PC-9 (cell line): Measurements from ENCODE around the gene NAA40. TPM values are rescaled to one million over a fixed set of nuclear protein-coding genes. Genes with fewer than 3 reads are reported as not detected.

Experiments
- BruUV-seq: library from RNA; stranded (reverse); fragments of 400-500 nt; replicated peaks from 2 replicates; lab custom pipeline; 2021; lab: Mats Ljungman, UMichigan
- CTCF ChIA-PET: fragments of 300-600 bp; sonication (Branson Sonifier 250); formaldehyde crosslinking; loops from one replicate; lab custom pipeline; 2022; ENCODE audit warnings: antibody characterized with exemption; lab: Charles Lee
- POLR2A ChIA-PET: fragments of 300-600 bp; sonication (Branson Sonifier 250); formaldehyde crosslinking; loops from one replicate; lab custom pipeline; 2022; ENCODE audit warnings: antibody characterized with exemption; ENCODE audit not compliant: unreplicated experiment; lab: Charles Lee
- DNase-seq, 2 experiments: peaks; one replicate each; pipeline versions ENCODE4 v3.0.0 to v3.0.0-alpha.2; 2015 to 2022; ENCODE audit warnings: mixed read lengths in 1 of 2
- H2AFZ ChIP-seq: fragments of 200-600 bp; sonication (generic); 2 replicates; pipeline ENCODE4 v1.8.1; 2017; ENCODE audit warnings: antibody characterized with exemption
- H3F3A ChIP-seq: fragments of 200-600 bp; sonication (generic); 2 replicates; pipeline ENCODE4 v1.8.1; 2017; ENCODE audit warnings: antibody characterized with exemption, mild to moderate bottlenecking, low read depth; ENCODE audit not compliant: insufficient read depth
- H3K27ac ChIP-seq: fragments of 200-600 bp; sonication (generic); 2 replicates; pipeline ENCODE4 v1.6.1; 2016; ENCODE audit warnings: mixed run types
- H3K27me3 ChIP-seq: fragments of 200-600 bp; sonication (generic); 2 replicates; pipeline ENCODE4 v1.6.1; 2016; ENCODE audit warnings: low read depth, mixed run types; ENCODE audit not compliant: insufficient read depth
- H3K36me3 ChIP-seq: fragments of 200-600 bp; sonication (generic); 2 replicates; pipeline ENCODE4 v1.6.1; 2016; ENCODE audit warnings: low read depth, mixed run types
- H3K4me1 ChIP-seq: fragments of 200-600 bp; sonication (generic); replicated peaks from 2 replicates; pipeline ENCODE4 v1.6.1; 2016; ENCODE audit warnings: mixed run types; ENCODE audit not compliant: insufficient read depth
- H3K4me2 ChIP-seq: fragments of 200-600 bp; sonication (generic); 2 replicates; pipeline ENCODE4 v1.6.1; 2017; ENCODE audit warnings: mixed run types
- H3K4me3 ChIP-seq: fragments of 200-600 bp; sonication (generic); 2 replicates; pipeline ENCODE4 v1.6.1; 2016; ENCODE audit warnings: mixed run types
- H3K79me2 ChIP-seq: fragments of 200-600 bp; sonication (generic); 2 replicates; pipeline ENCODE4 v1.6.1; 2017; ENCODE audit warnings: low read depth, mixed run types
- H3K9me2 ChIP-seq: fragments of 200-600 bp; sonication (generic); 2 replicates; pipeline ENCODE4 v1.8.1; 2017; ENCODE audit warnings: mild to moderate bottlenecking; ENCODE audit not compliant: insufficient read depth
- H3K9me3 ChIP-seq: fragments of 200-600 bp; sonication (generic); 2 replicates; pipeline ENCODE4 v1.8.1; 2016; ENCODE audit warnings: low read depth; ENCODE audit not compliant: insufficient read depth
- H4K20me1 ChIP-seq: fragments of 200-600 bp; sonication (generic); 2 replicates; pipeline ENCODE4 v1.8.1; 2017; ENCODE audit not compliant: insufficient read depth
- EZH2 ChIP-seq: fragments of 200-600 bp; sonication (generic); IDR thresholded peaks from 2 replicates; pipeline ENCODE4 v1.8.0; 2017; ENCODE audit warnings: antibody characterized with exemption, low read depth
- intact Hi-C: fragments of 100-400 bp; cut with micrococcal nuclease; formaldehyde crosslinking; loops from one replicate; pipeline ENCODE4 v1.10.0; 2022; ENCODE audit not compliant: unreplicated experiment
- total RNA-seq: library from RNA; stranded (reverse); gene quantifications from 2 replicates; pipeline ENCODE4 v1.2.3, GENCODE V29; 2021
- TF ChIP-seq, protein P1 (sequence below): fragments of 200-600 bp; sonication (generic); conservative IDR thresholded peaks from 2 replicates; pipeline ENCODE4 v1.6.1; 2017; ENCODE audit warnings: mixed run types, antibody characterized with exemption, mild to moderate bottlenecking, moderate library complexity

Gene NAA40
- total RNA-seq, 1 experiment from 2014 or later = 47.4 TPM

DNA sequence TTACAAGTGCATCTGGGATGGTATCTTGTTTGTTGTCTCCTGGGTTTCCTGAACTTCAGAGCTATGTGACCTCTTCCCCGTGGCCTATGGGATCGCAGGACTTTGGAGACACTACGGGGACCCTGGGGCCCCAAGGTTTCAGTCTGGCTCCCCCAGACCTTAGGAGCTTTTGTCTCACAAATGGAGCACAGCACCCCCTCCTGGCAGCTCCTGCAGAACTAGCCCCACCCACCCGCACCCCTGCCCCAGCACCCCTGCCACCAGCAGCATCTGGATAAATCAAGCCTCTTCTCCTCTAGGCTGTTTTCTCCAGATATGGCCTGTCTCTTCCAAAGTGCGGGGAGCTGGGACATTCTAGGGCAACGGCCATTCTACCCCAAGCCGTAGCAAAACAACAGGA, 32.2 kb upstream of the NAA40 start:
- H3K4me2 ChIP-seq = no peak overlapping the region
- POLR2A ChIA-PET = interaction anchor here (0.5 kb wide), 1 partner anchor 124 kb away, joined by 5 read pairs; no protein-coding TSS in a partner anchor
- CTCF ChIA-PET = interaction anchor here (0.6 to 1.4 kb wide), 4 partner anchors 31 to 522 kb away, joined by 3 to 6 read pairs (median 4); partner anchors contain the start of gene MARK2
- no peaks in the 10 kb centered on the region for H3K4me1 ChIP-seq
- no peak overlapping the region for H3K4me3 ChIP-seq
- no peak overlapping the region for H2AFZ ChIP-seq
- H3K9me2 ChIP-seq = no peaks in the 10 kb centered on the region
- H3K27ac ChIP-seq = no peak overlapping the region
- peaks cover 15% of the 10 kb centered on the region; the same call in 1 of the 2 replicates for H3K36me3 ChIP-seq
- DNase-seq = no peak
- H3F3A ChIP-seq = peaks cover 33% of the 10 kb centered on the region; the same call in 1 of the 2 replicates
- TF ChIP-seq, protein P1, sequence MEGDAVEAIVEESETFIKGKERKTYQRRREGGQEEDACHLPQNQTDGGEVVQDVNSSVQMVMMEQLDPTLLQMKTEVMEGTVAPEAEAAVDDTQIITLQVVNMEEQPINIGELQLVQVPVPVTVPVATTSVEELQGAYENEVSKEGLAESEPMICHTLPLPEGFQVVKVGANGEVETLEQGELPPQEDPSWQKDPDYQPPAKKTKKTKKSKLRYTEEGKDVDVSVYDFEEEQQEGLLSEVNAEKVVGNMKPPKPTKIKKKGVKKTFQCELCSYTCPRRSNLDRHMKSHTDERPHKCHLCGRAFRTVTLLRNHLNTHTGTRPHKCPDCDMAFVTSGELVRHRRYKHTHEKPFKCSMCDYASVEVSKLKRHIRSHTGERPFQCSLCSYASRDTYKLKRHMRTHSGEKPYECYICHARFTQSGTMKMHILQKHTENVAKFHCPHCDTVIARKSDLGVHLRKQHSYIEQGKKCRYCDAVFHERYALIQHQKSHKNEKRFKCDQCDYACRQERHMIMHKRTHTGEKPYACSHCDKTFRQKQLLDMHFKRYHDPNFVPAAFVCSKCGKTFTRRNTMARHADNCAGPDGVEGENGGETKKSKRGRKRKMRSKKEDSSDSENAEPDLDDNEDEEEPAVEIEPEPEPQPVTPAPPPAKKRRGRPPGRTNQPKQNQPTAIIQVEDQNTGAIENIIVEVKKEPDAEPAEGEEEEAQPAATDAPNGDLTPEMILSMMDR = peak; percentile 37; the same call in 1 of the 2 replicates
- TF ChIP-seq EZH2 = no peak
- H4K20me1 ChIP-seq = peaks cover 15% of the 10 kb centered on the region; the same call in 1 of the 2 replicates
- BruUV-seq = no TSS peak
- intact Hi-C loops = no loop called here
- no peaks in the 10 kb centered on the region for H3K27me3 ChIP-seq
- H3K9me3 ChIP-seq = no peaks in the 10 kb centered on the region
- no peaks in the 10 kb centered on the region for H3K79me2 ChIP-seq

DNA sequence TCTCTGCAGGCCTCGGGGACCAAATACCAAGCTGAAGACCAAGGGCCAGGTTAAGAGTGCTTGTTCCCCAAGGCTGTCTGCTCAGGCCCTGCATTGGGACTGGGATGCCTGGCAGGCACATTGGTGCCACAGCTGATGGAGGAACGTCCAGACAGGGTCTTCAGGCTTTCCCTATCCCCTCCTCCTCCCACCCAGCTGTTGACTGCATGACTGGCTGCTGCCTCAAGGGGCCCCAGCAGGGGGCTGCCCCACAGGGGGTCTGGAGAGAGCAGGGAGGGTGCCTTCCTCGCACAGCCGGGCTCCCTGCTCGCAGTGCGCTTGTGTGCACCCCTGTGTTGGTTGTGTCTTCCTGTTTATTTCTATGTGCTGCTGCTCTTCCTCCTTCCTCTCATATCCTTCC, 31.7 kb upstream of the NAA40 start:
- TF ChIP-seq EZH2 = no peak
- TF ChIP-seq, protein P1 = no peak
- H4K20me1 ChIP-seq = peaks cover 15% of the 10 kb centered on the region; the same call in 1 of the 2 replicates
- intact Hi-C loops = no loop called here
- no peak overlapping the region for H3K27ac ChIP-seq
- ChIA-PET CTCF (interaction anchor here (0.6 to 1.4 kb wide), 3 partner anchors 31 to 69 kb away, joined by 3 to 5 read pairs (median 4); partner anchors contain the start of gene MARK2), POLR2A (no interaction called here)
- H3K9me2 ChIP-seq = no peaks in the 10 kb centered on the region
- no peak for DNase-seq
- H3K4me2 ChIP-seq = no peak overlapping the region
- H3K9me3 ChIP-seq = no peaks in the 10 kb centered on the region
- no peaks in the 10 kb centered on the region for H3K79me2 ChIP-seq
- H2AFZ ChIP-seq = no peak overlapping the region
- no peak overlapping the region for H3K4me3 ChIP-seq
- H3K27me3 ChIP-seq = no peaks in the 10 kb centered on the region
- BruUV-seq = no TSS peak
- H3K4me1 ChIP-seq = no peaks in the 10 kb centered on the region
- H3K36me3 ChIP-seq = peaks cover 10% of the 10 kb centered on the region; the same call in 1 of the 2 replicates
- peaks cover 31% of the 10 kb centered on the region; the same call in 1 of the 2 replicates for H3F3A ChIP-seq

DNA sequence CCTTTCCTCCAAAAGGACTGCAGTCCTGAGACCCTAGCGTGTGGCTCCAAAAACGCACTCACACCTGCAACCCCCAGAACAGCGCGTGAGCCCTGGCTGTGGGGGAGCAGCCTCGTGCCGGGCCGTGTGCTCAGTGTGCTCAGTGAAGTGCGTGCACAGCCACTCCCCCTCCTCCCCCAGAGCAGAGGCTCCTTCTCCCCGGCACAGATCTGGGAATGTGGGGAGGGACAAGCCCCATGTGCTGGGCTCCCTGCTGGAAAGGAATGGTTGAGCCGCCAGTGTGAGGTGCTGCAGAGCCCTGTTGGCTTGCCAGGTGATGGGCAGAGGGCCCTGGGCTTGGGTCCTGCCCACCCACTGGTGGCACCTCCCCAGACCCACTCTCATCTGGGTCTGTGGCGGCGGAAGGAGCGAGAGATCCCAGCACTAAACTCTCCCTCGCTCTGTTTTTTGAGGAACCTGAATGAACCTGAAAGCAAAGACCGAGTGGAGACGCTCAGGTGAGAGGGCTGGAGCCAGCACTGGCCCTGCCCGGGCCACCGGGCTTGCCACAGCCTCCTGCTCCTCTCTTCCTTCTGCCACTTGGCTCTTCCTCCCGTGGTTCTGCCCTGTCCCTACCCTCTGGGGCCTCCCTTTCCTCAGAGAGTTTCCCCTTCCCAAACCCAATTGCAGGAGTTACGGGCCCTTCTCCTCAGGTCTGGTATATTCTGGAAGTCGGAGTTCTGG, 30.8 kb upstream of the NAA40 start:
- intact Hi-C loops = no loop called here
- TF ChIP-seq, protein P1 = no peak
- TF ChIP-seq EZH2 = no peak
- H3K9me3 ChIP-seq = no peaks in the 10 kb centered on the region
- no peak overlapping the region for H2AFZ ChIP-seq
- POLR2A ChIA-PET = no interaction called here
- H3K4me2 ChIP-seq = no peak overlapping the region
- no peak overlapping the region for H3K4me3 ChIP-seq
- peaks cover 12% of the 10 kb centered on the region; the same call in 1 of the 2 replicates for H4K20me1 ChIP-seq
- H3F3A ChIP-seq = peaks cover 25% of the 10 kb centered on the region; the same call in 1 of the 2 replicates
- H3K79me2 ChIP-seq = no peaks in the 10 kb centered on the region
- H3K27me3 ChIP-seq = no peaks in the 10 kb centered on the region
- H3K9me2 ChIP-seq = no peaks in the 10 kb centered on the region
- CTCF ChIA-PET = no interaction called here
- H3K27ac ChIP-seq = no peak overlapping the region
- no TSS peak for BruUV-seq
- H3K4me1 ChIP-seq = no peaks in the 10 kb centered on the region
- DNase-seq = no peak
- peaks cover 7% of the 10 kb centered on the region; the same call in 1 of the 2 replicates for H3K36me3 ChIP-seq
